Urinary bladder (tissue), 4 donors: ENCODE results near the gene NDST1. TPM values are rescaled to one million over a fixed set of nuclear protein-coding genes. Genes with fewer than 3 reads are reported as not detected.

Experiments used
- DNase-seq: peaks from one replicate; pipeline ENCODE4 v3.0.0-alpha.2; 2015; ENCODE audit errors: extremely low spot score
- H3K27ac ChIP-seq: one replicate; pipeline ENCODE4 v1.5.1; 2013; ENCODE audit warnings: low read depth, mild to moderate bottlenecking, moderate library complexity
- H3K36me3 ChIP-seq: one replicate; pipeline ENCODE4 v1.6.1; 2013; ENCODE audit warnings: mild to moderate bottlenecking, moderate library complexity; ENCODE audit not compliant: insufficient read depth
- H3K4me1 ChIP-seq: one replicate; pipeline ENCODE4 v1.6.1; 2013; ENCODE audit warnings: mild to moderate bottlenecking, moderate library complexity; ENCODE audit not compliant: insufficient read depth
- H3K4me3 ChIP-seq: one replicate; pipeline ENCODE4 v1.5.1; 2013; ENCODE audit warnings: low read depth, low read length
- WGBS: extraction: QIAGEN DNeasy Blood & Tissue Kit; methylation state at CpG from one replicate; pipeline ENCODE4 v1.1.7; 2013; 5-methylcytosine and 5-hydroxymethylcytosine counted together
- polyA plus RNA-seq: library from polyadenylated mRNA; stranded (reverse); fragments of 200-250 nt; gene quantifications from one replicate; pipeline ENCODE4 v1.2.3, GENCODE V29; 2013
- total RNA-seq: library from RNA; depleted of rRNA; stranded (reverse); fragments of >200 nt; gene quantifications from one replicate; pipeline ENCODE4 v1.2.3, GENCODE V29; 2014
- donor health status: healthy with polysubstance abuse.
- donor health status: healthy.

NDST1 gene
- total and polyA plus RNA-seq, 2 donors = 27.1 to 37.5 TPM

GRCh38 chr5:150506571-150507473 is 1.1 kb upstream of the NDST1 start:
- Histone ChIP-seq H3K4me3 (no peak overlapping the region), H3K27ac (no peak overlapping the region), H3K4me1 (peaks cover 2% of the 10 kb centered on the region), H3K36me3 (no peaks in the 10 kb centered on the region)
- 43% methylated on average over 11 of the region's 11 CpGs for WGBS
- DNase-seq = no peak

- Histone ChIP-seq H3K36me3 (no peaks in the 10 kb centered on the region), H3K4me3 (no peak overlapping the region), H3K4me1 (peaks cover 2% of the 10 kb centered on the region), H3K27ac (no peak overlapping the region)
- no peak for DNase-seq
- WGBS = 55% methylated on average over 2 of the region's 2 CpGs
Measured at GRCh38 chr5:150508277-150508640, 328 bp downstream of the NDST1 start.

GRCh38 chr5:150508828-150509227 is 897 bp downstream of the NDST1 start:
- WGBS = 64% methylated on average over 4 of the region's 4 CpGs
- no peak overlapping the region for H3K27ac ChIP-seq

GRCh38 chr5:150509992-150510391 is 2.1 kb downstream of the NDST1 start:
- Histone ChIP-seq H3K4me3 (no peak overlapping the region), H3K36me3 (no peaks in the 10 kb centered on the region), H3K4me1 (peaks cover 2% of the 10 kb centered on the region), H3K27ac (no peak overlapping the region)
- WGBS = 79% methylated on average over 7 of the region's 7 CpGs
- DNase-seq = no peak

More at GRCh38 chr5:150508828-150509227, 897 bp downstream of the NDST1 start:
- H3K4me1 ChIP-seq = peaks cover 2% of the 10 kb centered on the region
- no peak for DNase-seq
- no peaks in the 10 kb centered on the region for H3K36me3 ChIP-seq
- no peak overlapping the region for H3K4me3 ChIP-seq

DNA sequence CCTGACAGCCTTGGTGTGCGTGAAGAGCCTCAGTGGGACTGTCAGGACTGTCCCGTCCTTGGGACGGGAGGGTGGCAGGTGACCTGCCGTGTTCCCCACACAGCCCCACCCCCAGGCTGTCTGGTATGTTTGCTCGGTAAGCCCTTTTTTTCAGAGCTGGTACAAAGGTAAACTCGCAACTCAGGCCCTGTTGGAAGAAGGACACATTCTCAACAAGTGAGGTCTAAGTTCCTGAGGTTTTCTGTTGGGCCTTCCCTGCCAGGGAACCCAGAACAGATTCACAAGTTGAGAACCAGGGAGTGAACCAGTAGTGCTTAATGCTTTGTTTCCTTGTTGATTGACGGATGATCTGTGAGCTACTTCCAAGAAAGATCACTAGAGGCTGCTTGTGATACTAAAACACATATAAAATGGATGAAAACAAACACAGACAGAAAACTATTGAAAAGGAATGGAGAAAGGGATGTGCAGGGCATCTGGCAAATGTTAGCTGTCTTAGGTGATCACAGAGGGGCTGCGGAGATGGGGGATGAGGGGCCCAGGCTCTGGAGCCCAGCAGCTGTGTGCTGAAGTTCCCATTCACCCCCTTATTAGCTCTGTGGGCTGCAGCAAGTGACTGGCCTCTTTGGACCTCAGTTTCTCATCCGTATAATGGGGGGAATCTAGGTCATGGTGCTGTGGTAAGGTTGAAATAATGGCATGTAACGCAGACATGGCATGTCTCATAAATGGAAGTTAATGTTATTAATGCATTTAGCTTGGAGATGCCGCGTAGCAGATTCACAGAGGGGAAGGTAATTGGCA is 2.7 kb downstream of the NDST1 start:
- WGBS = 74% methylated on average over 12 of the region's 12 CpGs
- H3K4me3 ChIP-seq = no peak overlapping the region
- no peak for DNase-seq
- H3K27ac ChIP-seq = no peak overlapping the region
- H3K36me3 ChIP-seq = no peaks in the 10 kb centered on the region
- H3K4me1 ChIP-seq = peaks cover 2% of the 10 kb centered on the region

DNA sequence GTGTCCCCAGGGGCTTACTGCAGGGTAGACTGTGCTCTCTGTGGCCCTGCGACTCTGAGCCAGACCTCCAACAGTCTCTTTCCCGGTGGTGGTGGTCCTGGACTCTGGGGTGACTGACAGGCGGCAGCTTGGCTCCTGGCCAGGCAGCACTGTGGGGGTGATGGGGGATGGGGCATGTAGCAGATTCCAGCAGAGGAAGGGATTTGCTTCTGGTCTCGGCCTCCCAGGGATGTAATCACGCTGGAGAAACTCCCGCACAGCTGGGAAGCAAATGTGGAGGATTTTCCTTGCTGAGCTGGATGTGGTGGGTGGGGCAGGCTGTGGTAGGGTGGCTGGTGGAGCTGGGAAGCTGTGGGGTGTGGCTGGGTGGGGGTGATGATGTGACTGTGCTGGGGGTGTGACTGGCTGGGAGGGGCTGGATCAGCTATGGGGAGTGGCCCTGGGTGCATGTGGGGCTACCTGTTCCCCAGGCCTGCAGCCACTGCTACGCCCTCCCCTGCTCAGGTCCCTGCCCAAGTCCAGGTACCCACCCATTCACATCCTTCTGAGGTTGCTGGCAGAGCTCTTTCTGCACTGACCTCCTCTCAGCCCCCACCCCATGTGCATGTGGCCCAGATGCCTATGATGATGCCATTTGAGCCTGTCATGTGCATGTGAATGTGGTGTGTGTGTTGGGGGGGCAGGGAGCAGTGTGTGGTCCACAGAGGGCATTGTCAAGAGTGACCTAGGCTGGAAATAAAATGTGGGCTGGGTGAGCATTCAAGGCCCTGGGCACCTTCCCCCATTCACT is 3.8 kb downstream of the NDST1 start:
- no peak for DNase-seq

DNA sequence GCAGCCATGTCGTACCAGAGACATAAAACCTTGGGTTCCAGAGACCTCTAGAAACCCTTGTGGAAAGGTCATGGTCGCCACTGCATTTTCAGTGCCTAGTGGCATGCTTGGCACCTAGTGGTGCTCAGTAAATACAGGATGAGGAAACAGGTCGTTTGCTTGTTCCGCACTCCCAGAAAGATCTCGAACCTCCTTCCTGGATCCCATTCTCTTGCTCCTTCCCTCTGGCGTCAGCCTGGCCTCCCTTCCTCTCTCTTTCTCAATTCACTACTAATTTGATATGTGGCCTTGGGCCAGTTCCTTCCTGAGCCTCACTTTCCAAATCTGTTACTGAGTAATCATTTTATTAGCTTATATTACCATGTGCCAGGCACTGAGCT is 4.4 kb downstream of the NDST1 start:
- Histone ChIP-seq H3K4me1 (peaks cover 2% of the 10 kb centered on the region), H3K36me3 (no peaks in the 10 kb centered on the region), H3K4me3 (no peak overlapping the region), H3K27ac (no peak overlapping the region)
- 74% methylated on average over 6 of the region's 6 CpGs for WGBS
- no peak for DNase-seq

More for the DNA sequence above, 3.8 kb downstream of the NDST1 start:
- Histone ChIP-seq H3K27ac (peak overlapping the region; percentile 44), H3K4me3 (no peak overlapping the region), H3K4me1 (peaks cover 2% of the 10 kb centered on the region), H3K36me3 (no peaks in the 10 kb centered on the region)
- 37% methylated on average over 7 of the region's 7 CpGs for WGBS

GRCh38 chr5:150513375-150514309 is 5.7 kb downstream of the NDST1 start:
- WGBS = 93% methylated on average over 15 of the region's 15 CpGs
- Histone ChIP-seq H3K4me1 (peaks cover 2% of the 10 kb centered on the region), H3K27ac (no peak overlapping the region), H3K4me3 (no peak overlapping the region), H3K36me3 (no peaks in the 10 kb centered on the region)
- DNase-seq = no peak

DNA sequence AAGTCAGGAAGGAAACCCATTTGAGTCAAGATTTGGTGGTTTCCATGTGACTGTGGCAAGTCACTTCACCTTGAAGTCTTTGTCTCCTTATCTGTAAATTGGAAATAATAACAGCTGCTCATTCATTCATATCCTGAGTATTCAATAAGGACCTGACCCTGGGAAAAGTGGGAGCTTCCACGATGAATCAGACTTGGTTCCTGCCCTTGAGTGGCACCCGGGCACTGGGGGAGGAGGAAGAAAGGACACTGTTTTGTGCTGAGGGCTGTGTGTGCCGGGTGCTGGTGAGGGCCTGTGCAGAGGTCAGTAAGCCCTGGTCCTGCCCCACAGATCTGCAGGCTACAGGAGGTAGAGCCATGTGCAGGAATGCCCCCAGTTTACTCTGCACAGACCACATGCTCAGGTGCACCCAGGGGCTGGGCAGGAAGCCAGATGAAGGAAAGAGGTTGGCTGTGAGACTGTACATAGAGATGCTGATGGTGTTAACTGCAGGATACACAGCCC is 6.8 kb downstream of the NDST1 start:
- 81% methylated on average over 3 of the region's 3 CpGs for WGBS
- Histone ChIP-seq H3K4me3 (no peak overlapping the region), H3K36me3 (no peaks in the 10 kb centered on the region), H3K27ac (no peak overlapping the region), H3K4me1 (peaks cover 2% of the 10 kb centered on the region)
- DNase-seq = no peak

DNA sequence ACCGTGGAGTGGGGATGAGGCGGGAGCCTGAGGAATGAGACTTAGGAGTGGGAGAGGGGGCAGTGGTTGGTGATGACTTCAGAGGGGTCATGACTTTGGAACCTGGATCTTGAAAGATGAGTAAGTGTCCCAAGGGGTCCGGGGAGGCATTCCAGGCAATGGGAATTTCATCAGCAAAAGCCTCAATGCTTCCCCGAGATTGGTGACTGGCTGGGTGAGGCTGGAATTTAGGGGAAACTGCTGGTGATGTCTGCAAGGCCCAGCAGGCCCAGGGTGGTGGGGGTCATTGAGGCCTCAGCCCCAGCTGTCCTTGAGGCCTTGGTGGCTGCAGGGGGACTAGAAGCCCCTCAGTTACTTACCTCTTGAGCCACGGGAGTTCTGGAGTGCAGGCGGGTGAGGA is 7.5 kb downstream of the NDST1 start:
- Histone ChIP-seq H3K4me1 (peaks cover 2% of the 10 kb centered on the region), H3K27ac (no peak overlapping the region), H3K36me3 (no peaks in the 10 kb centered on the region), H3K4me3 (no peak overlapping the region)
- no peak for DNase-seq
- 73% methylated on average over 6 of the region's 6 CpGs for WGBS

DNA sequence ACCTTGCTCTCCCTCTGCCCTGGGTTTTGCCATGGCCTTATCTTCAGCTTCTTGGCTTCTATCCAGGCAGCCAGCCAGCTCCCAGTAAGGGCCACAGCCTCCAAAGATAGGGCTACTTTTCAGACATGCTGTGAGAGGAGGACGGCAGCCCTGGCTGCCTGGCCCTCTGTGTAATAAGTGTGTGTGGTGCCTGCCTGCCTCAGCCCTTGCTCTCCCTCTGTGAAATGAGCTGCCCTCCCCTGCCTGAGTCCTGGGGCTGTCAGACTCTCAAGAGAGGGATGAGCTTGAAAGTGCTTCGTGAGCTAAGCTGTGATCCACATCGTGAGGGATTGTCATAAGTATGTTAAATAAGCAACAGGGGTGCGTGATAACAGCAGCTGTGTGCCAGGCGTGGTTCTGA is 8.1 kb downstream of the NDST1 start:
- 40% methylated on average over 5 of the region's 5 CpGs for WGBS
- no peaks in the 10 kb centered on the region for H3K36me3 ChIP-seq

DNA sequence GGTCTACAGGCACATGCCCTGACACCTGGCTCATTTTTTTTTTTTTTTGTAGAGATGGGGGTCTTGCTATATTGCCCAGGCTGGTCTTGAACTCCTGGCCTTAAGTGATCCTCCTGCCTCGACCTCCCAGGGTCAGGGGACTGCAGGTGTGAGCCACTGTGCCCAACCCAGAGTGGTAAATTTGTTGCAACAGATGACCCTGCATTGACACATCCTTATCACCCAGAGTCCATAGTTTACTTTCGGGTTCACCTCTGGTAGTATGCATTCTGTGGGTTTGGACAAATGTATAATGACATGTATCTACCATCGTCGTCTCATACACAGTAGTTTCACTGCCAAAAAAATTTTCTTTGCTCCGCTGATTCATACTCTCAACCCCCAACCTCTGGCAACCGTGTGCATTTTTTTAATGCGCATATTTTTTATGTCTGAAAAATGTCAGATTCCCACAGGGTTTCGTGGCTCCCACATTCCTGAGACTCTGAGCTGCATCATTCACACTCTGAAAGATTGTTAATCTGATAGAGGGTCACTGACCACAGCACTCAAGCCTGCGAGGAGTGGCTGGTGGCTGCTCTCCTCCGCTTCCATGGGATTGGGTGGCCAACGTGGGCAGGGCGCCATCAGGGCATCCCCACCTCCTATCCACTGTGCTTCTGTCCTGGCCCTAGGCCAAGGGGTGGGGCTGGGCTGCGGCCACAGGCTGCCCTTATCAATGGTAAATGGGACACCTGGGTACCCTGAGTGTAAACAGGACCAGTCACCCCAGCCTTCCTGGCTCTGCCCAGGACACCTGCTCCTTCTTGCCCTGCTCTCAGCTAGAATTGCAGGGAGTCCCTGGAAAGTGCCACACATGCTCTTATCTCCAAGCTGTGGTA is 9.6 kb downstream of the NDST1 start:
- H3K36me3 ChIP-seq = no peaks in the 10 kb centered on the region
- DNase-seq = no peak
- H3K27ac ChIP-seq = no peak overlapping the region
- H3K4me3 ChIP-seq = no peak overlapping the region
- H3K4me1 ChIP-seq = no peaks in the 10 kb centered on the region
- WGBS = 28% methylated on average over 13 of the region's 13 CpGs

More for the DNA sequence above, 8.1 kb downstream of the NDST1 start:
- no peak for DNase-seq
- H3K4me3 ChIP-seq = no peak overlapping the region
- no peak overlapping the region for H3K27ac ChIP-seq
- peaks cover 2% of the 10 kb centered on the region for H3K4me1 ChIP-seq
